IMR-90 (cell line): ENCODE data around the gene PLCD1. TPM values are rescaled to one million over a fixed set of nuclear protein-coding genes. Genes with fewer than 3 reads are reported as not detected.

Experiments used
- ATAC-seq: fragments of 200-7000 bp; cut with Tn5 transposase; 2 replicates; pipeline ENCODE4 v1.9.1; 2020; ENCODE audit warnings: low read depth, mild to moderate bottlenecking, moderate library complexity
- BruUV-seq: library from RNA; stranded (reverse); fragments of 400-500 nt; replicated peaks from 2 replicates; lab custom pipeline; 2021; lab: Mats Ljungman, UMichigan
- CTCF ChIA-PET: fragments of 300-600 bp; formaldehyde crosslinking; extraction: SDS; loops from one replicate; lab custom pipeline; 2021; ENCODE audit warnings: antibody characterized with exemption; lab: Yijun Ruan, JAX
- POLR2A ChIA-PET: fragments of 300-600 bp; sonication (Branson Sonifier 250); formaldehyde crosslinking; loops from one replicate; lab custom pipeline; 2022; ENCODE audit warnings: antibody characterized with exemption; ENCODE audit not compliant: unreplicated experiment; lab: Charles Lee
- DNase-seq: peaks from one replicate; pipeline ENCODE4 v3.0.0; 2013
- H2AFZ ChIP-seq: replicated peaks from 2 replicates; pipeline ENCODE3; 2013; ENCODE audit warnings: low read length, mild to moderate bottlenecking; ENCODE audit not compliant: poor library complexity
- H2AK5ac ChIP-seq: 2 replicates; pipeline ENCODE4 v1.6.1; 2013; ENCODE audit warnings: low read depth, low read length, inconsistent platforms
- H2AK9ac ChIP-seq: replicated peaks from 2 replicates; pipeline ENCODE3; 2013; ENCODE audit warnings: mild to moderate bottlenecking, low read depth, low read length, moderate library complexity; ENCODE audit not compliant: poor library complexity
- H2BK120ac ChIP-seq: 2 replicates; pipeline ENCODE4 v1.6.1; 2013; ENCODE audit warnings: low read depth, low read length, inconsistent platforms
- H2BK15ac ChIP-seq: 3 replicates; pipeline ENCODE4 v1.6.1; 2013; ENCODE audit warnings: low read depth, low read length, inconsistent platforms
- H2BK20ac ChIP-seq: 2 replicates; pipeline ENCODE4 v1.6.1; 2013; ENCODE audit warnings: low read depth, mild to moderate bottlenecking, inconsistent platforms, low read length, moderate library complexity
- H2BK5ac ChIP-seq: 2 replicates; pipeline ENCODE4 v1.6.1; 2013; ENCODE audit warnings: mild to moderate bottlenecking, low read depth, low read length, inconsistent platforms; ENCODE audit not compliant: poor library complexity, severe bottlenecking
- H3K14ac ChIP-seq: replicated peaks from 2 replicates; pipeline ENCODE4 v1.6.1; 2013; ENCODE audit warnings: low read depth, low read length, inconsistent platforms
- H3K18ac ChIP-seq: 2 replicates; pipeline ENCODE4 v1.6.1; 2013; ENCODE audit warnings: low read depth, low read length, control low read depth
- H3K23ac ChIP-seq: 2 replicates; pipeline ENCODE4 v1.6.1; 2013; ENCODE audit warnings: low read depth, low read length, inconsistent platforms
- H3K27ac ChIP-seq: 2 replicates; pipeline ENCODE4 v1.5.1; 2013; ENCODE audit warnings: mild to moderate bottlenecking, control low read depth, low read length; ENCODE audit not compliant: insufficient read depth
- H3K27me3 ChIP-seq: 2 replicates; pipeline ENCODE4 v1.6.1; 2013; ENCODE audit warnings: low read length; ENCODE audit not compliant: control insufficient read depth, insufficient read depth
- H3K36me3 ChIP-seq: 2 replicates; pipeline ENCODE4 v1.6.1; 2013; ENCODE audit warnings: low read length, mixed read lengths; ENCODE audit not compliant: control insufficient read depth, insufficient read depth
- H3K4ac ChIP-seq: 2 replicates; pipeline ENCODE4 v1.6.1; 2013; ENCODE audit warnings: low read depth, low read length, inconsistent platforms
- H3K4me1 ChIP-seq: 2 replicates; pipeline ENCODE4 v1.6.1; 2013; ENCODE audit warnings: low read length, mixed read lengths; ENCODE audit not compliant: control insufficient read depth, insufficient read depth
- H3K4me2 ChIP-seq: 2 replicates; pipeline ENCODE4 v1.6.1; 2013; ENCODE audit warnings: low read depth, mild to moderate bottlenecking, control low read depth, low read length, moderate library complexity
- H3K4me3 ChIP-seq: 2 replicates; pipeline ENCODE4 v1.5.1; 2013; ENCODE audit warnings: low read depth, mild to moderate bottlenecking, control low read depth, low read length, moderate library complexity; ENCODE audit not compliant: insufficient read depth
- H3K56ac ChIP-seq: 2 replicates; pipeline ENCODE4 v1.6.1; 2013; ENCODE audit warnings: low read length, inconsistent platforms; ENCODE audit not compliant: insufficient read depth; ENCODE audit errors: extremely low read depth
- H3K79me1 ChIP-seq, 2 experiments: 2 replicates each; pipeline ENCODE4 v1.6.1; 2013; ENCODE audit warnings: low read length in 2 of 2, inconsistent platforms in 1 of 2, low read depth in 1 of 2
- H3K9ac ChIP-seq: 2 replicates; pipeline ENCODE4 v1.6.1; 2013; ENCODE audit warnings: low read depth, low read length, control low read depth
- H3K9me1 ChIP-seq: 2 replicates; pipeline ENCODE4 v1.6.1; 2013; ENCODE audit warnings: low read length, inconsistent platforms; ENCODE audit not compliant: insufficient read depth
- H3K9me3 ChIP-seq: 2 replicates; pipeline ENCODE4 v1.6.1; 2013; ENCODE audit warnings: low read length; ENCODE audit not compliant: control insufficient read depth, insufficient read depth
- H4K20me1 ChIP-seq: 2 replicates; pipeline ENCODE4 v1.6.1; 2013; ENCODE audit warnings: low read length, inconsistent platforms; ENCODE audit not compliant: insufficient read depth
- H4K5ac ChIP-seq: 2 replicates; pipeline ENCODE4 v1.6.1; 2013; ENCODE audit warnings: mild to moderate bottlenecking, low read depth, low read length, control low read depth
- H4K8ac ChIP-seq, 2 experiments: 2 replicates each; pipeline ENCODE4 v1.6.1; 2013; ENCODE audit warnings: low read depth in 2 of 2, low read length in 2 of 2, control low read depth in 1 of 2, inconsistent platforms in 1 of 2
- H4K91ac ChIP-seq: 2 replicates; pipeline ENCODE4 v1.6.1; 2013; ENCODE audit warnings: low read depth, low read length, inconsistent platforms; ENCODE audit not compliant: insufficient read depth
- CTCF ChIP-seq: conservative IDR thresholded peaks from 2 replicates; pipeline ENCODE4 v1.5.1; 2012; ENCODE audit warnings: mild to moderate bottlenecking, low read depth, low read length, improper control_type of control experiment
- WGBS, 2 experiments: methylation state at CpG; one replicate each; pipeline versions ENCODE4 v1.1.5 to v1.1.7; 2013; ENCODE audit warnings: missing lambda C conversion rate in 2 of 2; ENCODE audit not compliant: insufficient read length in 1 of 2; ENCODE audit errors: extremely low coverage in 2 of 2; 5-methylcytosine and 5-hydroxymethylcytosine counted together
- dilution Hi-C: fragments of 300-500 bp; cut with HindIII; formaldehyde crosslinking; loops from one replicate; pipeline ENCODE4 v1.14.3; 2018; ENCODE audit warnings: low sequenced_read_pairs; ENCODE audit not compliant: unreplicated experiment
- in situ Hi-C: fragments of 300-500 bp; cut with MboI; formaldehyde crosslinking; loops from 3 replicates; pipeline ENCODE4 v1.14.3; 2019; ENCODE audit warnings: low sequenced_read_pairs, inconsistent platforms, mixed read lengths
- intact Hi-C: fragments of 100-400 bp; cut with micrococcal nuclease; formaldehyde crosslinking; loops from 2 replicates; pipeline ENCODE4 v1.10.0; 2022
- polyA plus RNA-seq, 3 experiments: library from polyadenylated mRNA; depleted of rRNA; stranded (reverse); fragments of >200 nt; gene quantifications; 2 replicates each; pipeline ENCODE4 v1.2.3, GENCODE V29; 2012; ENCODE audit warnings: low replicate concordance in 1 of 3
- total RNA-seq: library from RNA; depleted of rRNA; stranded (reverse); fragments of >200 nt; gene quantifications from 2 replicates; pipeline ENCODE4 v1.2.3, GENCODE V29; 2012

PLCD1 gene
- total and polyA plus RNA-seq, 2 of the 4 experiments (the other 2 are of a cell fraction): 14.9 to 16.3 TPM

- Histone ChIP-seq H3K4me3 (no peak overlapping the region), H3K79me1 (no peaks in the 10 kb centered on the region), H3K9me3 (no peaks in the 10 kb centered on the region), H4K20me1 (no peaks in the 10 kb centered on the region), H3K14ac (no peak overlapping the region), H3K4me2 (no peak overlapping the region), H4K5ac (no peak overlapping the region), H3K27ac (no peak overlapping the region), H3K9me1 (no peaks in the 10 kb centered on the region), H2AK5ac (no peak overlapping the region), H3K36me3 (no peaks in the 10 kb centered on the region), H3K4me1 (no peaks in the 10 kb centered on the region), H4K8ac (no peak overlapping the region), H3K56ac (no peak overlapping the region), H2AFZ (no peak overlapping the region), H3K9ac (no peak overlapping the region), H3K18ac (no peak overlapping the region), H2BK15ac (no peak overlapping the region), H2BK5ac (no peak overlapping the region), H2BK120ac (no peak overlapping the region), H3K27me3 (peaks cover 13% of the 10 kb centered on the region), H3K4ac (no peak overlapping the region), H4K91ac (no peak overlapping the region), H3K23ac (no peak overlapping the region), H2BK20ac (no peak overlapping the region), H2AK9ac (no peak overlapping the region)
- TF ChIP-seq CTCF: no peak
- ChIA-PET CTCF (no interaction called here), POLR2A (no interaction called here)
- intact Hi-C loops (no loop called here), dilution Hi-C loops (no loop called here), in situ Hi-C loops (no loop called here)
- ATAC-seq: no peak
- WGBS, 2 experiments: no CpG with 5 or more reads among the region's 2 CpGs
- DNase-seq: no peak
- no TSS peak for BruUV-seq
Observed at GRCh38 chr3:38046821-38047220, 17.4 kb upstream of the PLCD1 start.
